K562 (cell line): Measurements from ENCODE around the gene PAAF1. TPM values are rescaled to one million over a fixed set of nuclear protein-coding genes. Genes with fewer than 3 reads are reported as not detected.

Experiments
- ATF6 ChIP-seq: sonication (generic); formaldehyde crosslinking; IDR thresholded peaks from 2 replicates; pipeline ENCODE4 v1.4.0; 2020; ENCODE audit warnings: mild to moderate bottlenecking, missing genetic modification reagents
- BCL6 ChIP-seq: fragments of 250-450 bp; sonication (Bioruptor Pico); IDR thresholded peaks from 2 replicates; pipeline ENCODE4 v1.4.0; 2020
- E2F6 ChIP-seq, 2 experiments: IDR thresholded peaks; 2 replicates each; pipeline ENCODE4 v1.6.1; 2011; ENCODE audit warnings: borderline replicate concordance in 1 of 2, control low read depth in 1 of 2, low read depth in 1 of 2, low read length in 1 of 2, mild to moderate bottlenecking in 1 of 2, mixed read lengths in 1 of 2, moderate library complexity in 1 of 2; ENCODE audit not compliant: insufficient read depth in 1 of 2, insufficient read length in 1 of 2, poor library complexity in 1 of 2, severe bottlenecking in 1 of 2; ENCODE audit errors: extremely low read depth in 1 of 2
- KAT8 ChIP-seq: fragments of 450-650 bp; IDR thresholded peaks from 2 replicates; pipeline ENCODE4 v1.6.1; 2016; ENCODE audit warnings: low read depth, mild to moderate bottlenecking
- MEIS2 ChIP-seq: fragments of 450-650 bp; IDR thresholded peaks from 2 replicates; pipeline ENCODE4 v1.6.1; 2014; ENCODE audit warnings: mild to moderate bottlenecking; ENCODE audit not compliant: partially characterized antibody
- MGA ChIP-seq: fragments of 450-650 bp; IDR thresholded peaks from 2 replicates; pipeline ENCODE4 v1.6.1; 2016; ENCODE audit warnings: mild to moderate bottlenecking, moderate library complexity
- NCOA6 ChIP-seq: fragments of 450-650 bp; IDR thresholded peaks from 2 replicates; pipeline ENCODE4 v1.6.1; 2017; ENCODE audit warnings: mild to moderate bottlenecking
- RUNX1 ChIP-seq: sonication (generic); IDR thresholded peaks from 2 replicates; pipeline ENCODE4 v1.6.1; 2016; ENCODE audit warnings: antibody characterized with exemption, low read depth
- TCFL5 ChIP-seq: fragments of 250-450 bp; sonication (Bioruptor Pico); conservative IDR thresholded peaks from 2 replicates; pipeline ENCODE4 v1.6.1; 2021; ENCODE audit warnings: mild to moderate bottlenecking, moderate library complexity, matching md5 sums
- TFAM ChIP-seq: fragments of 250-450 bp; sonication (Bioruptor Pico); conservative IDR thresholded peaks from 2 replicates; pipeline ENCODE4 v1.5.0; 2021; ENCODE audit warnings: mild to moderate bottlenecking, moderate library complexity
- XRCC5 ChIP-seq: fragments of 200-400 bp; formaldehyde crosslinking; IDR thresholded peaks from 2 replicates; pipeline ENCODE4 v1.6.1; 2017; ENCODE audit warnings: low read depth, mild to moderate bottlenecking, low read length
- ZNF282 ChIP-seq: sonication (generic); formaldehyde crosslinking; IDR thresholded peaks from 2 replicates; pipeline ENCODE4 v1.8.1; 2023; ENCODE audit warnings: missing genetic modification reagents
- ZNF830 ChIP-seq: fragments of 250-450 bp; sonication (Bioruptor Pico); IDR thresholded peaks from 2 replicates; pipeline ENCODE4 v1.5.0; 2021; ENCODE audit warnings: mild to moderate bottlenecking
- polyA plus RNA-seq, 8 experiments: library from polyadenylated mRNA; depleted of rRNA in 4 of 8; stranded (reverse) in 5 of 8; unstranded in 3 of 8; fragments of >200 nt; fragmentation: Nextera tagmentation in 2 of 8; fragmentation: Illumina TruSeq in 1 of 8; extraction: Ambion mirVana in 2 of 8; extraction: Trizol in 1 of 8; gene quantifications; 2 replicates each; pipeline versions ENCODE4 v1.2.1 to v1.2.3, GENCODE V29; 2011 to 2014; ENCODE audit warnings: inconsistent platforms in 1 of 8, missing spikeins in 1 of 8
- total RNA-seq, 7 experiments: library from RNA; depleted of rRNA in 6 of 7; stranded (reverse); fragments of >200 nt in 6 of 7; fragmentation: Illumina TruSeq in 2 of 7; extraction: Trizol in 2 of 7; gene quantifications; 2 replicates each; pipeline versions ENCODE4 v1.2.1 to v1.2.3, GENCODE V29; 2011 to 2021; ENCODE audit warnings: low replicate concordance in 1 of 7

The PAAF1 gene
- total and polyA plus RNA-seq, 9 of the 15 experiments (the other 6 are each of a cell fraction or from before 2014, with no cell fraction given): 13.5 to 78.6 (median 23.3) TPM

GRCh38 chr11:73851046-73851764 lies 25.6 kb upstream of the PAAF1 start (continued):
- TF ChIP-seq E2F6 (IDR thresholded peaks at IDR 0.05; ENCODE audit: borderline replicate concordance in 1 of 2, extremely low read depth in 1 of 2, insufficient read depth in 1 of 2, insufficient read length in 1 of 2, low read depth in 1 of 2, low read length in 1 of 2, poor library complexity in 1 of 2, severe bottlenecking in 1 of 2) (no peak), NCOA6 (no peak), BCL6 (no peak), TCFL5 (CRISPR knock-in tag) (no peak), XRCC5 (no peak), ATF6 (CRISPR knock-in tag) (no peak), RUNX1 (no peak), MEIS2 (peak; percentile 84), TFAM (CRISPR knock-in tag) (no peak), KAT8 (no peak), MGA (no peak), ZNF830 (CRISPR knock-in tag) (no peak), ZNF282 (CRISPR knock-in tag) (no peak)
